ENCODE data around the gene RHOXF2. TPM values are rescaled to one million over a fixed set of nuclear protein-coding genes. Genes with fewer than 3 reads are reported as not detected.
"Not testable (repeated sequence)": the region's sequence is repeated elsewhere in the genome, so short reads cannot be mapped to it uniquely, and the experiment has no call there.

The RHOXF2 gene, protein sequence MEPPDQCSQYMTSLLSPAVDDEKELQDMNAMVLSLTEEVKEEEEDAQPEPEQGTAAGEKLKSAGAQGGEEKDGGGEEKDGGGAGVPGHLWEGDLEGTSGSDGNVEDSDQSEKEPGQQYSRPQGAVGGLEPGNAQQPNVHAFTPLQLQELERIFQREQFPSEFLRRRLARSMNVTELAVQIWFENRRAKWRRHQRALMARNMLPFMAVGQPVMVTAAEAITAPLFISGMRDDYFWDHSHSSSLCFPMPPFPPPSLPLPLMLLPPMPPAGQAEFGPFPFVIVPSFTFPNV
- polyA plus RNA-seq (ENCODE audit: insufficient read length), result 0.12 TPM
- long read RNA-seq, donor 1, result 0 reads
- long read RNA-seq, donor 2, result 0 reads
- long read RNA-seq, donor 3, result 0 reads
- long read RNA-seq, donor 4, result 0 reads
- long read RNA-seq, donor 5, result 0 reads
- long read RNA-seq, donor 6, result 0 reads
- long read RNA-seq, donor 7, result 0 reads
- long read RNA-seq, donor 8, result 0 reads

DNA sequence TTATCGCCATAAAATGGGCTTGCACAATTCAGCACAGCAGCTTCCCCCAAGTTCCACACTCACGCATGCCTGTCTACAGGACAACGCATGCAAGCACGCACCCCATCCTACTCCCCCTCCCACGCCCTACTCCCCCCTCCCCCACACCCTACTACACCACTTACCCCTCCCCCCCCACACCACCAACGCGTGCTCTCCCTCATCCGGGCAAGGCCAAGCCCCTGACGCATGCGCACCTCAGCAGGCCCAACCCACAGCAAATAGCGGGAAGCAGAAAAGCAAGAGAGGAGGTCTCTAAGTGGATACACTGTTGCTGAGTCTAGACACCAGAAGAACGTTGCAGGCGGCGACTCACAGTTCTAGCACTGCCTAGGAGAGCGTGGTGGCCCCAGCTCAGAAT is at the start of gene RHOXF2:
Gene RHOXF2, plus strand, starts transcription at position 301 of the 400 bp plus-strand sequence. CDS start 138 bp downstream, outside the sequence.
- DNase-seq, result not testable (repeated sequence)

- no peak for DNase-seq
Measured at GRCh38 chrX:120109378-120109777, 49.0 kb upstream of the RHOXF2 start.

DNA sequence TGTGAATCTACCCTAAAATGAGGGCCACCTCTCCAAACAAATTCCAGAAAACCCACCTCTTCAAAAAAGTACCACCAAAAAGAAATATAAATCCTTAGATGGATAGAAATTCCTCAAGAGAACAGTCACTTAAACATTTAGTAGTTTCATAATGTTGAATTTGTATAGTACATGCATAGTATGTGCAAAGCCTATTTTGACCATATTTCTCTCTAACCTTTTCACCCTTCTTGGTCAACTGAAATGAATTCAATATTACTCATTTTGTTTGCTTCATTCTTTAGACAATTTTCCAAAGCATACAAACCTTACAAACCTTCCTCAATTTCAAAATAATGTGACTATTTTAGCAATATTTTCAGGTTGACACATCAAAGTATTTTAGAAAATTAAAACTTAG is 46.8 kb upstream of the RHOXF2 start:
- DNase-seq, result no peak

GRCh38 chrX:120115438-120115963 is 42.9 kb upstream of the RHOXF2 start, which contains the start of gene RHOXF1:
Gene RHOXF1 (minus strand): TSS chrX:120115913. CDS start chrX:120115862, 51 bp downstream.
- no peak for DNase-seq

GRCh38 chrX:120120223-120120622 is 38.2 kb upstream of the RHOXF2 start:
- no peak for DNase-seq

GRCh38 chrX:120125444-120125843 is 33.0 kb upstream of the RHOXF2 start:
- DNase-seq, result no peak

GRCh38 chrX:120128306-120128846 is 30.0 kb upstream of the RHOXF2 start:
- DNase-seq, result not testable (repeated sequence)

GRCh38 chrX:120136128-120136527 is 22.3 kb upstream of the RHOXF2 start:
- no peak for DNase-seq

GRCh38 chrX:120136840-120137239 is 21.6 kb upstream of the RHOXF2 start:
- no peak for DNase-seq

DNA sequence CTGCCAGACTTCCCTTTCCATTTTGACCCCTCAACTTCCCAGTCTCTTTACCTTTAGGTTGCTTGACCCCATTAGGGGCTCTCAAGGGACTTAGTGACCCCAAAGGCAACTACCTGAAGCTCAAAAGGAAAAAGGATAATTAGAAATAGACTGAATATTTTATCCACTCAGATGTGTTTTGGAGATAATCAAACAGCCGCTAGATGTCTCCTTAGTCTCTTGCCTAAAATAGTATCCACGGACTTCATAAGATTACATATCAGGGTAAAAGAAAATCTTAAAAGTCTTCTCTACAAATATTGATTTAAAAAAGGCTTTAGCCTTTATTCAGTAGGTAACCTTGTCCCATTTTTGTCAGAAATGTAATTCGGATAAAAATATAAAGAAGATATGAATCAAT is 21.0 kb upstream of the RHOXF2 start:
- no peak for DNase-seq

GRCh38 chrX:120140293-120140981 is 18.0 kb upstream of the RHOXF2 start:
- no peak for DNase-seq

GRCh38 chrX:120144178-120144844 is 14.1 kb upstream of the RHOXF2 start:
- peak; percentile 5 for DNase-seq

- DNase-seq, result no peak
Measured at GRCh38 chrX:120145295-120145925, 13.0 kb upstream of the RHOXF2 start.

GRCh38 chrX:120146323-120146722 is 12.1 kb upstream of the RHOXF2 start:
- DNase-seq, result not testable (repeated sequence)

- no peak for DNase-seq
Measured at GRCh38 chrX:120147537-120147936, 10.9 kb upstream of the RHOXF2 start.

- DNase-seq, result not testable (repeated sequence)
Measured at GRCh38 chrX:120150109-120150744, 8.2 kb upstream of the RHOXF2 start.

- DNase-seq, result not testable (repeated sequence)
Measured at GRCh38 chrX:120159086-120159485, 673 bp downstream of the RHOXF2 start.

DNA sequence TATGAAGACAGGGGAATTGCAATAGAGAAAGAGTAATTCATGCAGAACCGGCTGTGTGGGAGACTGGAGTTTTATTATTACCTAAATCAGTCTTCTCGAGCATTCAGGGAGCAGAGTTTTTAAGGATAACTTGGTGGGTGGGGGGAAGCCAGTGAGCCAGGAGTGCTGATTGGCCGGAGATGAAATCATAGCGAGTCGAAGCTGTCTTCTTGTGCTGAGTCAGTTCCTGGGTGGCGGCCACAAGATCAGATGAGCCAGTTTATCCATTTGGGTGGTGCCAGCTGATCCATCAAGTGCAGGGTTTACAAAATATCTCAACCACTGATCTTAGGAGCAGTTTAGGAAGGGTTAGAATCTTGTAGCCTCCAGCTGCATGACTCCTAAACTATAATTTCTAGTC is 34.8 kb downstream of the RHOXF2 start:
- not testable (repeated sequence) for DNase-seq

- DNase-seq, result not testable (repeated sequence)
Measured at GRCh38 chrX:120193720-120194119, 35.3 kb downstream of the RHOXF2 start.

DNA sequence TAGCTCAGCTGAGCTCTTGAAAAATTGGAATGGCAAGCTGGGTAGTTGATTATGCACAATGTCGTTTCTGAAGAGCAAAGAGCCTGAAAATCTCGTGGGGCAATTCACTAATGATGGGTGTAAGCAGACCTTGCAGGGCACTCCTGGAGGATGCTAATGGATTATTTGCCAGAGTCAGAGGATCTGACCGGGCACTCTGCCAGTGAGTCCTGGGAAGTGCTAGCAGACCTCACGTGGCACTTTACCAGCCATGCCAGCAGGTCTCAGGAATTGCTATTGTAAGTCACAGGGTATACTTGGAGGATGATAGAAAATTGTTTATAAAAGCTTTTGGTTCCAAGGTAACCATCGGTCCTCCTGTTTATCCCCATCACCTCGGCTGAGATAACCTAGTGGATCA is 37.4 kb downstream of the RHOXF2 start:
- DNase-seq, result not testable (repeated sequence)

All from left kidney (tissue), 8 donors.